LNCaP clone FGC (cell line): Measurements from ENCODE around the gene PPP1R1A.

Experiments used
- DNase-seq: peaks from one replicate; pipeline ENCODE4 v3.0.0-alpha.2; 2011; ENCODE audit warnings: low read depth
- H3K4me3 ChIP-seq: 2 replicates; pipeline ENCODE4 v1.5.1; 2011; ENCODE audit warnings: mild to moderate bottlenecking, low read depth, low read length, control low read depth
- CTCF ChIP-seq: IDR thresholded peaks from 2 replicates; pipeline ENCODE4 v1.5.1; 2012; ENCODE audit warnings: mild to moderate bottlenecking; ENCODE audit not compliant: control insufficient read depth, insufficient read depth; ENCODE audit errors: extremely low read depth

The PPP1R1A gene

GRCh38 chr12:54627304-54627703, 38.8 kb upstream of the PPP1R1A start:
- DNase-seq = no peak
- TF ChIP-seq CTCF = no peak
- H3K4me3 ChIP-seq = no peak overlapping the region

GRCh38 chr12:54625598-54625997, 37.1 kb upstream of the PPP1R1A start:
- no peak for DNase-seq
- no peak for TF ChIP-seq CTCF
- no peak overlapping the region for H3K4me3 ChIP-seq

- no peak overlapping the region for H3K4me3 ChIP-seq
- DNase-seq = peak; percentile 26
- no peak for TF ChIP-seq CTCF
These were observed 36.1 kb upstream of the PPP1R1A start for GRCh38 chr12:54624315-54625279.

- peak; percentile 30; the same call in 1 of the 2 replicates for TF ChIP-seq CTCF
- no peak overlapping the region for H3K4me3 ChIP-seq
- DNase-seq = no peak
These were observed 34.2 kb upstream of the PPP1R1A start for GRCh38 chr12:54622463-54623183.

GRCh38 chr12:54616933-54617680, 28.6 kb upstream of the PPP1R1A start:
- no peak overlapping the region for H3K4me3 ChIP-seq
- no peak for TF ChIP-seq CTCF
- DNase-seq = peak; percentile 45

- no peak overlapping the region for H3K4me3 ChIP-seq
- no peak for DNase-seq
- no peak for TF ChIP-seq CTCF
These were observed 23.8 kb upstream of the PPP1R1A start for GRCh38 chr12:54612225-54612750.
